HFFc6 (cell line): ENCODE measurements around the gene CD69. TPM values are rescaled to one million over a fixed set of nuclear protein-coding genes. Genes with fewer than 3 reads are reported as not detected.

ENCODE experiments used
- DNase-seq: peaks from one replicate; pipeline ENCODE4 v3.0.0-alpha.2; 2018
- H3K27ac Mint-ChIP-seq: 2 replicates; pipeline ENCODE4 v1.8.0; 2020; ENCODE audit warnings: mild to moderate bottlenecking, mixed read lengths
- H3K27me3 Mint-ChIP-seq: 2 replicates; pipeline ENCODE4 v1.8.0; 2021; ENCODE audit warnings: mild to moderate bottlenecking, moderate library complexity, mixed read lengths; ENCODE audit not compliant: insufficient read depth
- H3K36me3 Mint-ChIP-seq: 2 replicates; pipeline ENCODE4 v1.8.0; 2021; ENCODE audit warnings: low read depth, mixed read lengths
- H3K4me1 Mint-ChIP-seq: 2 replicates; pipeline ENCODE4 v1.8.0; 2020; ENCODE audit warnings: low read depth, mixed read lengths
- H3K4me3 Mint-ChIP-seq: 2 replicates; pipeline ENCODE4 v1.8.0; 2020; ENCODE audit warnings: mild to moderate bottlenecking, moderate library complexity, mixed read lengths
- H3K9me3 Mint-ChIP-seq: 2 replicates; pipeline ENCODE4 v1.8.0; 2020; ENCODE audit warnings: mild to moderate bottlenecking, mixed read lengths
- total RNA-seq, 6 experiments: library from RNA; stranded (reverse); fragmentation: NEBNext Ultra II Directional; extraction: Animal tissue kit (Norgen Biotek cat#: 25700); gene quantifications; 2 replicates in 1 of 6; 3 replicates in 5 of 6; pipeline ENCODE4 v1.2.3, GENCODE V29; 2021
- TF ChIP-seq, protein P1 (sequence below): fragments of 200-600 bp; sonication (generic); IDR thresholded peaks from 2 replicates; pipeline ENCODE4 v1.5.0; 2021; ENCODE audit warnings: antibody characterized with exemption, mild to moderate bottlenecking

Gene CD69
- total RNA-seq, 6 experiments from 2014 or later, result not detected

GRCh38 chr12:9756706-9757105, 4.0 kb downstream of the CD69 start:
- TF ChIP-seq, protein P1, sequence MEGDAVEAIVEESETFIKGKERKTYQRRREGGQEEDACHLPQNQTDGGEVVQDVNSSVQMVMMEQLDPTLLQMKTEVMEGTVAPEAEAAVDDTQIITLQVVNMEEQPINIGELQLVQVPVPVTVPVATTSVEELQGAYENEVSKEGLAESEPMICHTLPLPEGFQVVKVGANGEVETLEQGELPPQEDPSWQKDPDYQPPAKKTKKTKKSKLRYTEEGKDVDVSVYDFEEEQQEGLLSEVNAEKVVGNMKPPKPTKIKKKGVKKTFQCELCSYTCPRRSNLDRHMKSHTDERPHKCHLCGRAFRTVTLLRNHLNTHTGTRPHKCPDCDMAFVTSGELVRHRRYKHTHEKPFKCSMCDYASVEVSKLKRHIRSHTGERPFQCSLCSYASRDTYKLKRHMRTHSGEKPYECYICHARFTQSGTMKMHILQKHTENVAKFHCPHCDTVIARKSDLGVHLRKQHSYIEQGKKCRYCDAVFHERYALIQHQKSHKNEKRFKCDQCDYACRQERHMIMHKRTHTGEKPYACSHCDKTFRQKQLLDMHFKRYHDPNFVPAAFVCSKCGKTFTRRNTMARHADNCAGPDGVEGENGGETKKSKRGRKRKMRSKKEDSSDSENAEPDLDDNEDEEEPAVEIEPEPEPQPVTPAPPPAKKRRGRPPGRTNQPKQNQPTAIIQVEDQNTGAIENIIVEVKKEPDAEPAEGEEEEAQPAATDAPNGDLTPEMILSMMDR, result no peak
- no peak overlapping the region for H3K4me3 Mint-ChIP-seq
- H3K27ac Mint-ChIP-seq, result no peak overlapping the region
- peaks cover 2% of the 10 kb centered on the region; the same call in 1 of the 2 replicates for H3K27me3 Mint-ChIP-seq
- no peaks in the 10 kb centered on the region for H3K36me3 Mint-ChIP-seq
- peaks cover 5% of the 10 kb centered on the region; the same call in 1 of the 2 replicates for H3K4me1 Mint-ChIP-seq
- no peak for DNase-seq
- no peaks in the 10 kb centered on the region for H3K9me3 Mint-ChIP-seq

DNA sequence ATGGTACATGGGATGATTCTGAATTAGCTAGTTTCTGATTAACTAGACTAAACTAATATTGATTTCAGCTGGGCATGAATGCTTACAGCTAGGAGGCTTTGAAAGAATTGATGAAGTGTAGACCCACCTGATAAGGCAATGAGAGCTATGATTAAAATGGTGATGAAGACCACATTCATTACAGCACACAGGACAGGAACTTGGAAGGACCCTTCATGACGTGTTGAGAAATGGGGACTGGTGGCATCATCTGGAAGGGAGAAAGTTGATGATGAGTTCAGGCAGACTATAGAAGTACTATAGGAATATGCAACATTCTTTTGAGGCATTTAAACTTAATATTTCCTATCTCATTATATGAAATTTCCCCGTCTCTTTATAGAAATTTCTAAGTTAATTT, 4.5 kb downstream of the CD69 start:
- no peak for DNase-seq
- H3K27ac Mint-ChIP-seq, result no peak overlapping the region
- no peaks in the 10 kb centered on the region for H3K9me3 Mint-ChIP-seq
- peaks cover 5% of the 10 kb centered on the region; the same call in 1 of the 2 replicates for H3K4me1 Mint-ChIP-seq
- no peaks in the 10 kb centered on the region for H3K36me3 Mint-ChIP-seq
- TF ChIP-seq, protein P1, result no peak
- peaks cover 2% of the 10 kb centered on the region; the same call in 1 of the 2 replicates for H3K27me3 Mint-ChIP-seq
- no peak overlapping the region for H3K4me3 Mint-ChIP-seq

GRCh38 chr12:9755567-9755966, 5.1 kb downstream of the CD69 start:
- no peak for DNase-seq
- Mint-ChIP-seq H3K9me3 (no peaks in the 10 kb centered on the region), H3K36me3 (no peaks in the 10 kb centered on the region), H3K27ac (no peak overlapping the region), H3K27me3 (peaks cover 2% of the 10 kb centered on the region; the same call in 1 of the 2 replicates), H3K4me3 (no peak overlapping the region), H3K4me1 (peaks cover 7% of the 10 kb centered on the region; the same call in 1 of the 2 replicates)
- TF ChIP-seq, protein P1, result no peak

- DNase-seq, result no peak
- TF ChIP-seq, protein P1, result no peak
- H3K27ac Mint-ChIP-seq, result no peak overlapping the region
- no peaks in the 10 kb centered on the region for H3K9me3 Mint-ChIP-seq
- peaks cover 2% of the 10 kb centered on the region; the same call in 1 of the 2 replicates for H3K27me3 Mint-ChIP-seq
- no peak overlapping the region for H3K4me3 Mint-ChIP-seq
- no peaks in the 10 kb centered on the region for H3K36me3 Mint-ChIP-seq
- H3K4me1 Mint-ChIP-seq, result peaks cover 12% of the 10 kb centered on the region; the same call in 1 of the 2 replicates
These were observed 5.7 kb downstream of the CD69 start for GRCh38 chr12:9755035-9755434.

- no peaks in the 10 kb centered on the region for H3K9me3 Mint-ChIP-seq
- TF ChIP-seq, protein P1, result no peak
- H3K27ac Mint-ChIP-seq, result no peak overlapping the region
- H3K36me3 Mint-ChIP-seq, result no peaks in the 10 kb centered on the region
- H3K4me1 Mint-ChIP-seq, result peaks cover 12% of the 10 kb centered on the region; the same call in 1 of the 2 replicates
- no peak for DNase-seq
- H3K27me3 Mint-ChIP-seq, result no peaks in the 10 kb centered on the region; the same call in 1 of the 2 replicates
- no peak overlapping the region for H3K4me3 Mint-ChIP-seq
These were observed 6.4 kb downstream of the CD69 start for GRCh38 chr12:9754099-9754927.
